GM23338 (cell line): ENCODE measurements around the gene PTPRN2. TPM values are rescaled to one million over a fixed set of nuclear protein-coding genes. Genes with fewer than 3 reads are reported as not detected.

ENCODE experiments used
- ATAC-seq: fragments of 200-7000 bp; cut with Tn5 transposase; 3 replicates; pipeline ENCODE4 v1.9.1; 2020
- DNase-seq: peaks from one replicate; pipeline ENCODE4 v3.0.0-alpha.2; 2015; ENCODE audit warnings: low spot score
- H2AFZ ChIP-seq: fragments of 200-600 bp; sonication (generic); 2 replicates; pipeline ENCODE4 v1.8.0; 2016; ENCODE audit warnings: antibody characterized with exemption, mild to moderate bottlenecking, moderate library complexity
- H3F3A ChIP-seq: fragments of 200-600 bp; sonication (generic); replicated peaks from 2 replicates; pipeline ENCODE4 v1.8.0; 2017; ENCODE audit warnings: antibody characterized with exemption, mixed run types, low read depth
- H3K27ac ChIP-seq: fragments of 200-600 bp; sonication (generic); 2 replicates; pipeline ENCODE4 v1.6.1; 2016; ENCODE audit warnings: low read depth
- H3K27me3 ChIP-seq: fragments of 200-600 bp; sonication (generic); 2 replicates; pipeline ENCODE4 v1.8.0; 2016; ENCODE audit warnings: mild to moderate bottlenecking, mixed run types, moderate library complexity; ENCODE audit not compliant: insufficient read depth
- H3K36me3 ChIP-seq: fragments of 200-600 bp; sonication (generic); 2 replicates; pipeline ENCODE4 v1.8.0; 2016; ENCODE audit warnings: mild to moderate bottlenecking; ENCODE audit not compliant: insufficient read depth
- H3K4me1 ChIP-seq: fragments of 200-600 bp; sonication (generic); 2 replicates; pipeline ENCODE4 v1.8.0; 2016; ENCODE audit warnings: mild to moderate bottlenecking, moderate library complexity; ENCODE audit not compliant: insufficient read depth
- H3K4me2 ChIP-seq: fragments of 200-600 bp; sonication (generic); 2 replicates; pipeline ENCODE4 v1.7.1; 2017; ENCODE audit warnings: mixed run types
- H3K4me3 ChIP-seq: fragments of 200-600 bp; sonication (generic); 2 replicates; pipeline ENCODE4 v1.6.1; 2016; ENCODE audit warnings: mixed run types
- H3K79me2 ChIP-seq: fragments of 200-600 bp; sonication (generic); replicated peaks from 2 replicates; pipeline ENCODE4 v1.8.0; 2017; ENCODE audit warnings: mild to moderate bottlenecking; ENCODE audit not compliant: insufficient read depth
- H3K9me2 ChIP-seq: fragments of 200-600 bp; sonication (generic); 2 replicates; pipeline ENCODE4 v1.8.0; 2017; ENCODE audit not compliant: insufficient read depth
- H4K20me1 ChIP-seq: fragments of 200-600 bp; sonication (generic); replicated peaks from 2 replicates; pipeline ENCODE4 v1.8.0; 2017; ENCODE audit warnings: mild to moderate bottlenecking; ENCODE audit not compliant: insufficient read depth
- H3K27ac Mint-ChIP-seq: 2 replicates; pipeline ENCODE4 v1.8.0; 2020; ENCODE audit warnings: inconsistent platforms, mild to moderate bottlenecking, moderate library complexity, mixed read lengths
- H3K27me3 Mint-ChIP-seq: 3 replicates; pipeline ENCODE4 v1.8.0; 2022; ENCODE audit warnings: low read depth, mild to moderate bottlenecking, moderate library complexity, mixed read lengths, inconsistent platforms; ENCODE audit not compliant: insufficient read depth, poor library complexity
- H3K36me3 Mint-ChIP-seq: 3 replicates; pipeline ENCODE4 v1.8.0; 2021; ENCODE audit warnings: low read depth, mild to moderate bottlenecking, inconsistent platforms, moderate library complexity, mixed read lengths
- H3K4me1 Mint-ChIP-seq: 3 replicates; pipeline ENCODE4 v1.8.0; 2020; ENCODE audit warnings: mild to moderate bottlenecking, inconsistent platforms, mixed read lengths
- H3K4me3 Mint-ChIP-seq: 3 replicates; pipeline ENCODE4 v1.8.0; 2021; ENCODE audit warnings: moderate library complexity, mild to moderate bottlenecking, inconsistent platforms, mixed read lengths
- H3K9me3 Mint-ChIP-seq: 3 replicates; pipeline ENCODE4 v1.8.0; 2020; ENCODE audit warnings: moderate library complexity, mild to moderate bottlenecking, inconsistent platforms, mixed read lengths
- CREB1 ChIP-seq: fragments of 250-450 bp; sonication (Bioruptor Pico); IDR thresholded peaks from 2 replicates; pipeline ENCODE4 v1.5.0; 2020; ENCODE audit warnings: low read depth, mild to moderate bottlenecking, moderate library complexity
- ETS1 ChIP-seq: IDR thresholded peaks from 2 replicates; pipeline ENCODE4 v1.6.1; 2016; ENCODE audit warnings: antibody characterized with exemption
- JUNB ChIP-seq: IDR thresholded peaks from one replicate; pipeline ENCODE4 v1.6.1; 2016; ENCODE audit warnings: antibody characterized with exemption; ENCODE audit not compliant: unreplicated experiment
- POLR2AphosphoS5 ChIP-seq: IDR thresholded peaks from 2 replicates; pipeline ENCODE4 v1.6.1; 2016; ENCODE audit warnings: antibody characterized with exemption, low read depth
- REST ChIP-seq: IDR thresholded peaks from one replicate; pipeline ENCODE4 v1.6.1; 2018; ENCODE audit warnings: antibody characterized with exemption; ENCODE audit not compliant: unreplicated experiment
- ZNF114 ChIP-seq: fragments of 250-450 bp; sonication (Bioruptor Pico); IDR thresholded peaks from 2 replicates; pipeline ENCODE4 v1.5.0; 2020; ENCODE audit warnings: mild to moderate bottlenecking, moderate library complexity
- ZNF331 ChIP-seq: fragments of 250-450 bp; sonication (Bioruptor Pico); IDR thresholded peaks from 2 replicates; pipeline ENCODE4 v1.5.0; 2020; ENCODE audit warnings: low read depth, mild to moderate bottlenecking, moderate library complexity
- ZNF462 ChIP-seq: fragments of 250-450 bp; sonication (Bioruptor Pico); IDR thresholded peaks from 2 replicates; pipeline ENCODE4 v1.5.0; 2020; ENCODE audit warnings: mild to moderate bottlenecking, moderate library complexity
- polyA plus RNA-seq: library from polyadenylated mRNA; unstranded; fragments of >200 nt; fragmentation: Nextera tagmentation; extraction: Ambion mirVana; gene quantifications from 2 replicates; pipeline ENCODE4 v1.2.1, GENCODE V29; 2016
- total RNA-seq: library from RNA; depleted of rRNA; stranded (reverse); fragments of >200 nt; shearing (Covaris generic); gene quantifications from 2 replicates; pipeline ENCODE4 v1.2.3, GENCODE V29; 2014

The PTPRN2 gene
- total and polyA plus RNA-seq, 2 experiments from 2014 or later = 0.87 to 4.0 TPM

- no peak for TF ChIP-seq REST
- no peak for TF ChIP-seq POLR2AphosphoS5
- no peak for TF ChIP-seq CREB1 (CRISPR knock-in tag)
- TF ChIP-seq JUNB = no peak
- no peak for TF ChIP-seq ZNF114
- no peak for TF ChIP-seq ETS1
- TF ChIP-seq ZNF331 (CRISPR knock-in tag) = no peak
- TF ChIP-seq ZNF462 (CRISPR knock-in tag) = no peak
- Histone ChIP-seq H3K4me3 (no peak overlapping the region), H3K4me2 (no peak overlapping the region), H3K27ac (no peak overlapping the region), H3K79me2 (no peaks in the 10 kb centered on the region), H4K20me1 (no peaks in the 10 kb centered on the region), H3K36me3 (peaks cover 4% of the 10 kb centered on the region; the same call in 1 of the 2 replicates), H3K9me2 (no peaks in the 10 kb centered on the region), H3K27me3 (no peaks in the 10 kb centered on the region), H3F3A (peaks cover 8% of the 10 kb centered on the region), H3K4me1 (no peaks in the 10 kb centered on the region), H2AFZ (no peak overlapping the region)
- ATAC-seq (no peak), DNase-seq (no peak)
- Mint-ChIP-seq H3K4me3 (no peak overlapping the region), H3K27me3 (peaks cover 6% of the 10 kb centered on the region), H3K27ac (no peak overlapping the region), H3K36me3 (peaks cover 52% of the 10 kb centered on the region), H3K9me3 (peaks cover 13% of the 10 kb centered on the region), H3K4me1 (no peaks in the 10 kb centered on the region)
These were observed 325.1 kb downstream of the PTPRN2 start for GRCh38 chr7:158262284-158263109.
